Stimulated activated CD4-positive, alpha-beta T cell treated with anti-CD3 and anti-CD28 coated beads, Interleukin-2, amount 100 ng/mL, for 48 hours (primary cell): ENCODE results near the gene TAAR6.
"Not testable (repeated sequence)": the region's sequence is repeated elsewhere in the genome, so short reads cannot be mapped to it uniquely, and the experiment has no call there.

Source experiments
- DNase-seq, 2 donors: peaks; one replicate each; pipeline ENCODE4 v3.0.0-alpha.2; 2020

The TAAR6 gene

DNA sequence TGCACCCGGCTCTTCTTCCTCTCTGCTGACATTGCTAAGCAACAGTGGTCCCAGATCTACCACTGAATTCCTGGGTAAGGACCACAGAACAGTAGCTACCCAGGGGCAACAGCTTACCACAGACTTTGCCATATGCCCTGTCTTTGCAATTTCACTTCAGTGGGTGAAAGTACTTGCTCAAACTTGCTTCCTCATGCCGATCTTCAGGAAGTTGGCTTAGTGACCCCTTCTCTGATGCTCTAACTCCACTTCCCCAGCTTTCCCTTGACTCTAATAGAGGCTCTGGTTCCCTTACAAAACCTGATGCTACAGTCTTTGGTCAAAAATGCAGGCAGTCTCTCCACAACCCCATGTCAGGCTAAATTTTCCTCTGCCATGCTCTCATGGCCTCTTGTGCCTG is 22.7 kb downstream of the TAAR6 start:
- no peak for DNase-seq

GRCh38 chr6:132596201-132596600 is 26.1 kb downstream of the TAAR6 start:
- no peak for DNase-seq

- no peak for DNase-seq
Measured at GRCh38 chr6:132598473-132598872, 28.4 kb downstream of the TAAR6 start.

DNA sequence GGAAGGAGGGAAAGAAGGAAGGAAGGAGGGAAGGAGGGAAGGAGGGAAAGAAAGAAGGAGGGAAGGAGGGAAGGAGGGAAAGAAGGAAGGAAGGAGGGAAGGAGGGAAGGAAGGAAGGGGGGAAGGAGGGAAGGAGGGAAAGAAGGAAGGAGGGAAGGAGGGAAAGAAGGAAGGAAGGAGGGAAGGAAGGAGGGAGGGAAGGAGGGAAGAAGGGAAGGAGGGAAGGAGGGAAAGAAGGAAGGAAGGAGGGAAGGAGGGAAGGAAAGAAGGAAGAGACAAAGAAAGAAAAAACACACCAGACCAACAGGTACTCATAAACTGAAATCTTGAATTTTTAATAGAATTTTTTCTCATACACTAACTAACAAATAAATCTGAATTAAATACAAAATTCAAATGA is 30.8 kb downstream of the TAAR6 start:
- not testable (repeated sequence) for DNase-seq

- DNase-seq, result no peak
Measured at GRCh38 chr6:132604635-132605152, 34.6 kb downstream of the TAAR6 start.

- DNase-seq, result no peak
Measured at GRCh38 chr6:132607544-132608233, 37.6 kb downstream of the TAAR6 start.

- DNase-seq, result no peak
Measured at GRCh38 chr6:132611616-132612015, 41.5 kb downstream of the TAAR6 start.

DNA sequence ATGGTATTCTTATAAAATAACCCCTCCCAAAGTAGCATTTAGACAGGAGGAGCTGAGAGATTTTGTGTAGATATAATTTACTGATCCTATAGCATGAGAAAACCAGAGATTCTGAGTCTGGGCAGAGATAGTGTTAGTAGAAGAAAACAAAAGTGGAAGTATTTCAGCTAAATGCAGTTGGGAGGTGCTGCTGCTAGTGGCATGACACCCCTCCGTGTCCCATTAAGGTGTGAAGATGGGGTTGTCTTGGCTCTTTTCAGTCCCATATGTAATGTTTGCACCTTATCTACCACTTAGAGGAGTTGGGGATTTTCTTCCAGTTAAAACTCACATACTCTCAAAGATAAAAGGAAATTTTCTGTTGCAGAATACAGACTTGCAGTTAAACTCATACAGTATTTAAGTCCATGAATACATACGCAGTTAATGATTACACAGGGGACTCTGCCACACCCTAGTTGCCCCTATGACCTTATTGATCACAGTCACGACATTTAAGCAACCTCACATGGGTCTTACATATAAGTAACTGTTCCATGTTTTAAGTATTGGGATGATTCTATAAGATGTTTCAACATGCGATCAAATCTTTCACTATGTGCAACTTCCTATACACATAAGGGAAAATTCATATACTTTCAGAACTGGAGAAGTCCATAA is 42.5 kb downstream of the TAAR6 start:
- no peak for DNase-seq

- no peak for DNase-seq
Measured at GRCh38 chr6:132614554-132614953, 44.4 kb downstream of the TAAR6 start.

GRCh38 chr6:132616677-132617076 is 46.6 kb downstream of the TAAR6 start:
- DNase-seq, result no peak
